Endometrium (tissue), 2 donors: ENCODE results near the gene PRLR.

ENCODE experiments used
- FAIRE-seq: peaks from 2 replicates; lab custom pipeline; 2012; peaks lifted over from hg19 to GRCh38; lab: Jason Lieb, UNC
- donor health status: control.
- donor health status: control.

Gene PRLR

GRCh38 chr5:35031276-35031675 is 199.0 kb downstream of the PRLR start:
- FAIRE-seq, result no peak

DNA sequence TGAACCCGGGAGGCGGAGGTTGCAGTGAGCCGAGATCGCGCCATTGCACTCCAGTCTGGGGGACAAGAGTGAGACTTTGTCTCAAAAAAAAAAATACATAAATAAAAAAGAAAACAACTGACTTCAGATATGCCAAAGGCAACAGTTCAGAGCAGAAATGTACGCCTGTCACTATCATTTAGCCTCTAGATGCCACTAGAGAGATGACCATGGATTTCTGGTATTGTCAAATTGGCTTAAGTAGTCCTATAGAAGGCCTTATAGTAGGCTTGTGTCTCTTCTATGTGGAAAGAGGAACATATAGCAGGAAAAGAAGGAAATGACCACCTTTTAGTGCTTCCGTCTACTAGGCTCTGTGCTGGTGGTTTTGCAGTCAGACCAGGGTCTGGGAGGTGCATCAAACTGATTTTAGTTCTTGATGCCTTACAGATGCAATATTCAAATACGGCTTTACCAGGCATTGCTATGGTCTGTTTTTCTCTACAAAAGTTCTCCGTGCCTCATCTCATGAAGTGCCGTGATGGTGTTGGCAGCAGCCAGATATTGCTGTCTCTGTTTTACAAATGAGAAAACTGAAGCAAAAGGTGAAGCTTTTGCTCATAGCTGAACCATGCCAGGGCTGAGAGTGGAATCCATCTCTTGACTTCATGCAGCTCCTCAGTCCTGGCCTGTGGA is 199.7 kb downstream of the PRLR start:
- no peak for FAIRE-seq

GRCh38 chr5:35029333-35029732 is 201.0 kb downstream of the PRLR start:
- no peak for FAIRE-seq

DNA sequence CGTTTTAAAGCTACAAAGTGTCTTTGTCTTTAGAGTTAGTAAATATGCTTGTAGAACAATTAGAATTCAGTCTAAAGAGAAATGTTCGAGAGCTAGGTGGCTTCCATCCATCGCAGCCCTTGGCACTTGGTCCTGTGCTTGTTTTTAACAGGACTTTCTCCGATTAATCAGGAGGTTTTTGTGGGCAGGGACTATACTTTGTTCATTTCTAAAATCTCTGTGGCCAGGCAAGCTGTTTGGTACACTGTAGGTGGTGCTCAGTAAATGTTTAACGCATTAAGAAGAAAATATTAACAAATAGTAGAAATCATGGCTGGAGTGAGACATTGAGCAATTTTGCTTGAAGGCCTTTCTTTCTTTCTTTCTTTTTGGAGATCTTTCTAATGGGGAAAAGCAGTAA is 203.3 kb downstream of the PRLR start:
- FAIRE-seq, result no peak

DNA sequence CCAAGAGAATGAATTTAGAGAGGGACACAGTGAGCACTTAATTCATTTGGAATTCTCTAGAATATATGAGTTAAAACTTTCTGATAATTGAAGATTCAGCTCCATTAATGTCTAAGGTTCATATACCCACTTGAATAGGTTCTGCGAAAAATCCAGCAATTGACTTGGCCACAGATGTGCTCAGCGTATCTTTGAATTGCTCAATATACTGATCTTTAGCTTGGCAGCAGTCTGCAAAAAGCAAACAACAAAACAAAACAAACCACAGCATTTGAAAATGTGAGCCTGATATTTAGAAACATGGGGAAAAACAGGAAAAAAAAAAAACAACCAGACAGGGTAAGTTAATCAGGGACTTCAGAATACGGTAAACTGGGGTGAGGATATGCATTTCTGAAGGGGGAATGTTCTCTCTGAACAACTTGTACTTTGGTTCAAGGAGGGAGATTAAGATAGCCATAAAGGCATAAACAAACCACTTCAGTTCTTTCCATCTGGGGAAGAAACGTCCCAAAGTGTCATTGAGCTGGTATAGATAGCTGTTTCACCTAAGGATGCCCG is 203.9 kb downstream of the PRLR start:
- no peak for FAIRE-seq

DNA sequence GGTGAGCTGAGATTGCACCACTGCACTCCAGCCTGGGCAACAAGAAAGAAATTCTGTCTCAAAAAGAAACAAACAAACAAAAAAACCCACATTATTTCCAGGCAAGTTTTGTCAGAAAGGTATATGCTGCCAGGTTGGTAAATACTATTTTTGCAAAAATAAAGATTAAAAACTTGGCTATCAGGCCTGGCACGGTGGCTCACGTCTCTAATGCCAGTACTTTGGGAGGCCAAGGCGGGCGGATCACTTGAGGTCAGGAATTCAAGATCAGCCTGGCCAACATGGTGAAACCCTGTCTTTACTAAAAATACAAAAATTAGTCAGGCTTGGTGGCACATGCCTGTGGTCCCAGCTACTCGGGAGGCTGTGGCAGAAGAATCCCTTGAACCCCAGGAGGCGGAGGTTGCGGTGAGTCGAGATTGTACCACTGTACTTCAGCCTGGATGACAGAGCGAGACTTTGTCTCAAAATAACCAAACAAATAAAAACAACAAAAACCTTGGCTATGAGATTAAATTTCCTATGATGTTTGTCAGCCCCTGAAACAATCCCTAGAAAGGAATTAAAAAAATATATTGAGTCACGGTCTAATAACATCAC is 205.3 kb downstream of the PRLR start:
- FAIRE-seq, result no peak

GRCh38 chr5:35023391-35024178 is 206.7 kb downstream of the PRLR start:
- no peak for FAIRE-seq

- no peak for FAIRE-seq
Measured at GRCh38 chr5:35016174-35017051, 213.9 kb downstream of the PRLR start.

DNA sequence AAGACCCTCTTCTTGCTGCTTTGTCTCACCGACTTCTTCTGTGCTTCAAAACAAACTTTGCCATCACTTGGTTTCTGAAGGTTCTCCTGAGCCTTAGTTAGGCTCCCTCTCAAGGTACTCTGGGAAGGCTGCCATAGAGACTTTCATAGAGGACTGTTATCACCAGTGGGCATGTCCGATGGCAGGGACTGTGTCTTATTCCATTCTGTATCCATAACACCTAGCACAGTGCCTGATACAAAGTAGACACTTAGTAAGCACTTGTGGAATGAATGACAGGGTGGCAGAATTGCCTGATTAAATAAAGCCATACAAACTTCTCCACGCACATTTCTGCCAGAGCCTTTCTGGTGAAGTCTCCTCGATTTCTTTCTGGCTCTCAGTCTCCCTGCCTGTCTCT is 215.2 kb downstream of the PRLR start:
- FAIRE-seq, result no peak

GRCh38 chr5:35012796-35013195 is 217.5 kb downstream of the PRLR start:
- FAIRE-seq, result no peak

- FAIRE-seq, result no peak
Measured at GRCh38 chr5:35012365-35012764, 217.9 kb downstream of the PRLR start.

GRCh38 chr5:35010676-35011075 is 219.6 kb downstream of the PRLR start:
- FAIRE-seq, result no peak

- no peak for FAIRE-seq
Measured at GRCh38 chr5:35009657-35010056, 220.6 kb downstream of the PRLR start.

DNA sequence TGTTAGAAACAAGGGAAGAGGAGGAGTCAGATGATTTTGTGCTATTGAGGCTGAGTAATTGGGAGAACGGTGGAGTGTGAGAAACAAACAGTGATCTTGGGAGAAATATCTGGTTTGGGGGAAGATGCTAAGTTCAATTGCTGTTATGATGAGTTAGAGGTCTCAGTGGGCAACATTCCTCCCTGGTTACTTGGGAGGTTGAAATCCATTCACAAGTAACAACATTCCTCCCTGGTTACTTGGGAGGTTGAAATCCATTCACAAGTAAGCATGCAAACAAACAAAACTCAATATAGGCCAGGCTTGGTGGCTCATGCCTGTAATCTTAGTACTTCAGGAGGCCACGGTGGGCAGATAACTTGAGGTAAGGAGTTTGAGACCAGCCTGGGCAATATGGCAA is 221.3 kb downstream of the PRLR start:
- no peak for FAIRE-seq

- no peak for FAIRE-seq
Measured at GRCh38 chr5:35004771-35005170, 225.5 kb downstream of the PRLR start.

DNA sequence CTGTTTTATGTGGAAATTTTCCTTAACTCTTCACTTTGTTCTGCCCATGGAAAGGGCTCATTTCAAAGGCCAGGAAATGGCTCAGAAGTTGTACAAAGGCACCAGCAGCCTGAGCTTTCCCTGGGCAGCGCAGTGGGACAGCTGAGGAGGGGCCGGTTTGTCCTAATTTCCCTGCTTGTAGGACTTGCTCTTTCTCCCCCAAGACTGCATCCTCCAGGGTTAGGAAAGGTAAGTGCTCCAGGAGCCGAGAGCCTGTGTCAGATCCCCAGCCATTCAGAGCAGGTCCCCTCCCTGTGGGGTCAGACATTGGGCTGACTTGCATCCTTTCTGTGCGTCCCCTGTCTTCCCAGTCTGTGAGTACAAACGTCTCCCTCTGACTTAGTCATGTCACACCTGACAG is 226.1 kb downstream of the PRLR start:
- FAIRE-seq, result no peak

DNA sequence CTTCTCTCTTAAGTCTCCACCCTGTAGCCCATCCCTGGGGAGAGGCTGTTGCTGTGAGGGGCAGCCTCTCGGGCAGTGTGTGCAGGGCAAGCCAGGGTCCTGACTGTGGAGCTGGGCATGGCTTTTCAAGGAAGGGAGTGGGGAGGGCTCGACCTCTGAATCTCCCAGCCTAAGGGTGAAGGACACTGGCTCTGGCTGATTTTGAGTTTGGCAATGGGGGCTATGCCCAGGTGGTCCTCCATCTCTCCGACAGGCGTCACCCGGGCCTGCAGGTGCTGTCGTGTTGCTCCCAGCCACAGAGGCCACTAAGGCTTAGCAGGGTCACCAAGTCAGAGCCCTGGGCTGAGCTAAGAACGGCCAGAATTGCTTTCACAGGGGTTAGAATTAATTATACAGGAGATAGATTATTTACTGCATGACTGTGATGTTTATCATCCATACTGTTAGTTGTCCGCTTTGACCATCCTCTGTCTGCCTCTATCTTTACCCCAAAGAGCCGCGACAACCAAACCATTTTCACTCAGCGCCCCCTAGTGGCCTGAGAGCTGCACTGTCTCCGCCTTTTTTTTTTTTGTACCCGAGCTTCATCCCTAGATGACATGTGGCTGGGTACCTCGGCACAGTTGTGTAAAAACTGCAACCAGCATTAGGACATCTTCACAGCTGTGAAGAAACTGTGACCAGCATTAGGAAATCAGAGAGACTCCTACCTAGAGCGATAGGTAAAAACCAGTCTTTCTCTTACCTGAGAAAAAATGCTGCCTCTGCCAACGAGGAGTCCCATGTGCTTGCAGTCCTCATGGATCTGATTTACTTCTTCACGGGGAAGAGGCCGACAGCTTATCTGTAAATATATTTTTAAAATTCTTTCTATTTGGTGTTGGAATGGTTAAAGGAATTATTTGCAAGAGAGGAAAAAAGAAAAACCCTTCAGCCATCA is 227.0 kb downstream of the PRLR start:
- no peak for FAIRE-seq

DNA sequence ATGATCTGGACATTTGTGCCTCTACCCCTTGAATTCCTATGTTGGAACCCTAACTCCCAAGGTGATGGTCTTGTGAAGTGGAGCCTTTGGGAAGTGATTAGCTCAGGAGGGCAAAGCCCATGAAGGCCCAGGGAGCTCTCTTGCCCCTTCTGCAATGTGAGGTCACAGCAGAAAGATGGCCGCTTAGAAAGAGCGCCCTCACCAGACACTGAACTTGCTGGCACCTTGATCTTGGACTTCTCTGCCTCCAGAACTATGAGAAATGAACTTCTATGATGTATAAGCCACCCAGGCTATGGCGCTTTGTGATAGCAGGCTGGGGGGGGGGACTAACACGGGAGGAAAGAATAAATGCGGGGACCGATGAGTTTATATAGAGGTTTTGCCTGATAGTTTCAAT is 227.8 kb downstream of the PRLR start:
- no peak for FAIRE-seq

GRCh38 chr5:35001842-35002241 is 228.4 kb downstream of the PRLR start:
- FAIRE-seq, result no peak
